Liver (tissue), 2 donors: ENCODE measurements around the gene NUP160.

Experiments used
- CTCF ChIP-seq: fragments of 150-350 bp; IDR thresholded peaks from 2 replicates; pipeline ENCODE4 v1.5.1; 2017; ENCODE audit warnings: improper control_type of control experiment, low read depth, low read length; ENCODE audit not compliant: missing input control
- REST ChIP-seq: IDR thresholded peaks from 2 replicates; pipeline ENCODE4 v1.6.1; 2016; ENCODE audit warnings: antibody characterized with exemption, mild to moderate bottlenecking
- TF ChIP-seq, protein P1 (sequence below): IDR thresholded peaks from 2 replicates; pipeline ENCODE4 v1.6.1; 2016; ENCODE audit warnings: antibody characterized with exemption
- donor health status: healthy.

DNA sequence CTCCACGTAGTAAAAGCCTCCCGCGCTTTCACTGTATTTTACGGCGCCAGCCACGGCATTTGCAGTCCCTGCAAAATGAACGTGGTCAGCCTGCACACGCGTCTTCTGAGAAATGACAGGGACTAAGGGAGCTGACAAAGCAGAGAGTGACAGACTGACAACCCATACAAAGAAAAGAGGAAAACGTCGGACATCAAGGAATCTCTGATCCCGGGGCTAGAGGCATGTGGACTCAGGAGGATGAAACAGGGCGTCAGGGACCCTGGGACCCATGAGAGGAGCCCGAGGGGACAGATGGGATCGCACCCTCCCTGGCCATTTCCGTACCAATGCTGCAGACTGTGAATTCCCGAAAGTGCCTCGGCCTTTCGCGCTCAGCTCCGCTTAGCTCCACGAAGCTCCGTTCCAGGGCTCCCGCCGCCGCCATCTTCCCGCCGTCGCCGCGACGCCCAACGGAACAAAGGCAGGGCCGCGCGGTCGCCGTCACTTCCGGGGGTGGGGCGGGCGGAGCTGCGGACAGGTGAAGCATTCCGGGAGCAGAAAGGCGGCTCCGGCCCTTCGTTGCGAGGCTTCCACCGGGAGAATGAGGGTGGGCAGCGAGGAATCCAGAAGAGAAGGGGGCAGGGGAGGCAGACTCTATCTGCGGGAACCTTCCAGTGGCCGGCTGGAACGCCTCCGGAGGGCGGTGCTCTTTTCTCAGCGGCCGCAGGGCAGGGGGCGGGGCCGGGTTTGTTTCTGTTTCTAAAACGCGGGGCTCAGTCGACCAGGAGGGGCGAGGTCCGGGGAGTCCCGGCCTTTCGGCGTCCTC, at the start of gene NUP160:
- TF ChIP-seq CTCF, result no peak
- TF ChIP-seq REST, result no peak
- TF ChIP-seq, protein P1, sequence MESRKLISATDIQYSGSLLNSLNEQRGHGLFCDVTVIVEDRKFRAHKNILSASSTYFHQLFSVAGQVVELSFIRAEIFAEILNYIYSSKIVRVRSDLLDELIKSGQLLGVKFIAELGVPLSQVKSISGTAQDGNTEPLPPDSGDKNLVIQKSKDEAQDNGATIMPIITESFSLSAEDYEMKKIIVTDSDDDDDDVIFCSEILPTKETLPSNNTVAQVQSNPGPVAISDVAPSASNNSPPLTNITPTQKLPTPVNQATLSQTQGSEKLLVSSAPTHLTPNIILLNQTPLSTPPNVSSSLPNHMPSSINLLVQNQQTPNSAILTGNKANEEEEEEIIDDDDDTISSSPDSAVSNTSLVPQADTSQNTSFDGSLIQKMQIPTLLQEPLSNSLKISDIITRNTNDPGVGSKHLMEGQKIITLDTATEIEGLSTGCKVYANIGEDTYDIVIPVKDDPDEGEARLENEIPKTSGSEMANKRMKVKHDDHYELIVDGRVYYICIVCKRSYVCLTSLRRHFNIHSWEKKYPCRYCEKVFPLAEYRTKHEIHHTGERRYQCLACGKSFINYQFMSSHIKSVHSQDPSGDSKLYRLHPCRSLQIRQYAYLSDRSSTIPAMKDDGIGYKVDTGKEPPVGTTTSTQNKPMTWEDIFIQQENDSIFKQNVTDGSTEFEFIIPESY, result no peak
